ENCODE data around the gene CLBA1.

CLBA1 gene

GRCh38 chr14:105010106-105010505 lies 24.5 kb downstream of the CLBA1 start:
- H3K9ac ChIP-seq (ENCODE audit: low read depth, low read length), result no peak overlapping the region
- no peaks in the 10 kb centered on the region for H3K9me3 ChIP-seq (ENCODE audit: insufficient read depth, low read depth, low read length)
- H3K4me3 ChIP-seq (ENCODE audit: low read length), result no peak overlapping the region
- no peak overlapping the region for H3K27ac ChIP-seq (ENCODE audit: low read length)
- peaks cover 5% of the 10 kb centered on the region; the same call in 1 of the 2 replicates for H3K4me1 ChIP-seq (ENCODE audit: insufficient read depth, low read length)
- peaks cover 46% of the 10 kb centered on the region for H3K36me3 ChIP-seq (ENCODE audit: insufficient read depth, low read depth, low read length)
- no peaks in the 10 kb centered on the region for H3K27me3 ChIP-seq (ENCODE audit: insufficient read depth, low read length)

GRCh38 chr14:105010891-105011291 lies 25.3 kb downstream of the CLBA1 start:
- Histone ChIP-seq H3K27ac (ENCODE audit: low read length) (no peak overlapping the region), H3K9ac (ENCODE audit: low read depth, low read length) (no peak overlapping the region), H3K27me3 (ENCODE audit: insufficient read depth, low read length) (no peaks in the 10 kb centered on the region), H3K9me3 (ENCODE audit: insufficient read depth, low read depth, low read length) (no peaks in the 10 kb centered on the region), H3K4me1 (ENCODE audit: insufficient read depth, low read length) (peaks cover 10% of the 10 kb centered on the region; the same call in 1 of the 2 replicates), H3K36me3 (ENCODE audit: insufficient read depth, low read depth, low read length) (peaks cover 48% of the 10 kb centered on the region), H3K4me3 (ENCODE audit: low read length) (no peak overlapping the region)

- Histone ChIP-seq H3K9ac (ENCODE audit: low read depth, low read length) (no peak overlapping the region), H3K9me3 (ENCODE audit: insufficient read depth, low read depth, low read length) (no peaks in the 10 kb centered on the region), H3K27me3 (ENCODE audit: insufficient read depth, low read length) (no peaks in the 10 kb centered on the region), H3K4me3 (ENCODE audit: low read length) (no peak overlapping the region), H3K36me3 (ENCODE audit: insufficient read depth, low read depth, low read length) (peaks cover 53% of the 10 kb centered on the region), H3K27ac (ENCODE audit: low read length) (no peak overlapping the region), H3K4me1 (ENCODE audit: insufficient read depth, low read length) (peaks cover 13% of the 10 kb centered on the region)
Observed at GRCh38 chr14:105011312-105011990, 25.9 kb downstream of the CLBA1 start.

- Histone ChIP-seq H3K27me3 (ENCODE audit: insufficient read depth, low read length) (no peaks in the 10 kb centered on the region), H3K27ac (ENCODE audit: low read length) (no peak overlapping the region), H3K4me1 (ENCODE audit: insufficient read depth, low read length) (peaks cover 18% of the 10 kb centered on the region), H3K4me3 (ENCODE audit: low read length) (no peak overlapping the region), H3K36me3 (ENCODE audit: insufficient read depth, low read depth, low read length) (peaks cover 53% of the 10 kb centered on the region), H3K9me3 (ENCODE audit: insufficient read depth, low read depth, low read length) (no peaks in the 10 kb centered on the region), H3K9ac (ENCODE audit: low read depth, low read length) (no peak overlapping the region)
Observed at GRCh38 chr14:105012171-105012985, 26.8 kb downstream of the CLBA1 start.

- Histone ChIP-seq H3K9ac (ENCODE audit: low read depth, low read length) (no peak overlapping the region), H3K27me3 (ENCODE audit: insufficient read depth, low read length) (no peaks in the 10 kb centered on the region), H3K36me3 (ENCODE audit: insufficient read depth, low read depth, low read length) (peaks cover 54% of the 10 kb centered on the region), H3K4me1 (ENCODE audit: insufficient read depth, low read length) (peaks cover 22% of the 10 kb centered on the region), H3K27ac (ENCODE audit: low read length) (no peak overlapping the region), H3K9me3 (ENCODE audit: insufficient read depth, low read depth, low read length) (no peaks in the 10 kb centered on the region), H3K4me3 (ENCODE audit: low read length) (no peak overlapping the region)
Observed at GRCh38 chr14:105013150-105013785, 27.7 kb downstream of the CLBA1 start.

GRCh38 chr14:105014032-105014431 lies 28.4 kb downstream of the CLBA1 start:
- Histone ChIP-seq H3K9ac (ENCODE audit: low read depth, low read length) (no peak overlapping the region), H3K27ac (ENCODE audit: low read length) (no peak overlapping the region), H3K4me3 (ENCODE audit: low read length) (no peak overlapping the region), H3K9me3 (ENCODE audit: insufficient read depth, low read depth, low read length) (no peaks in the 10 kb centered on the region), H3K4me1 (ENCODE audit: insufficient read depth, low read length) (peaks cover 24% of the 10 kb centered on the region), H3K27me3 (ENCODE audit: insufficient read depth, low read length) (no peaks in the 10 kb centered on the region), H3K36me3 (ENCODE audit: insufficient read depth, low read depth, low read length) (peaks cover 51% of the 10 kb centered on the region)

- Histone ChIP-seq H3K9ac (ENCODE audit: low read depth, low read length) (no peak overlapping the region), H3K36me3 (ENCODE audit: insufficient read depth, low read depth, low read length) (peaks cover 45% of the 10 kb centered on the region), H3K27me3 (ENCODE audit: insufficient read depth, low read length) (no peaks in the 10 kb centered on the region), H3K27ac (ENCODE audit: low read length) (no peak overlapping the region), H3K4me1 (ENCODE audit: insufficient read depth, low read length) (peaks cover 29% of the 10 kb centered on the region), H3K4me3 (ENCODE audit: low read length) (peak overlapping the region; percentile 32; the same call in 1 of the 2 replicates), H3K9me3 (ENCODE audit: insufficient read depth, low read depth, low read length) (no peaks in the 10 kb centered on the region)
Observed at GRCh38 chr14:105014631-105015030, 29.0 kb downstream of the CLBA1 start.

- Histone ChIP-seq H3K27me3 (ENCODE audit: insufficient read depth, low read length) (no peaks in the 10 kb centered on the region), H3K4me1 (ENCODE audit: insufficient read depth, low read length) (peaks cover 29% of the 10 kb centered on the region), H3K4me3 (ENCODE audit: low read length) (peak overlapping the region; percentile 32; the same call in 1 of the 2 replicates), H3K9ac (ENCODE audit: low read depth, low read length) (no peak overlapping the region), H3K27ac (ENCODE audit: low read length) (no peak overlapping the region), H3K36me3 (ENCODE audit: insufficient read depth, low read depth, low read length) (peaks cover 39% of the 10 kb centered on the region), H3K9me3 (ENCODE audit: insufficient read depth, low read depth, low read length) (no peaks in the 10 kb centered on the region)
Observed at GRCh38 chr14:105015242-105015641, 29.7 kb downstream of the CLBA1 start.

GRCh38 chr14:105015905-105016304 lies 30.3 kb downstream of the CLBA1 start:
- Histone ChIP-seq H3K27me3 (ENCODE audit: insufficient read depth, low read length) (no peaks in the 10 kb centered on the region), H3K4me3 (ENCODE audit: low read length) (no peak overlapping the region), H3K36me3 (ENCODE audit: insufficient read depth, low read depth, low read length) (peaks cover 32% of the 10 kb centered on the region), H3K9me3 (ENCODE audit: insufficient read depth, low read depth, low read length) (no peaks in the 10 kb centered on the region), H3K9ac (ENCODE audit: low read depth, low read length) (no peak overlapping the region), H3K27ac (ENCODE audit: low read length) (no peak overlapping the region), H3K4me1 (ENCODE audit: insufficient read depth, low read length) (peaks cover 29% of the 10 kb centered on the region)

GRCh38 chr14:105018414-105018813 lies 32.8 kb downstream of the CLBA1 start:
- Histone ChIP-seq H3K4me3 (ENCODE audit: low read length) (0 out of 2 replicates have a peak overlapping the region, but pooled peaks have one; percentile 9), H3K27me3 (ENCODE audit: insufficient read depth, low read length) (no peaks in the 10 kb centered on the region), H3K4me1 (ENCODE audit: insufficient read depth, low read length) (peaks cover 34% of the 10 kb centered on the region), H3K36me3 (ENCODE audit: insufficient read depth, low read depth, low read length) (peaks cover 20% of the 10 kb centered on the region), H3K27ac (ENCODE audit: low read length) (no peak overlapping the region), H3K9me3 (ENCODE audit: insufficient read depth, low read depth, low read length) (no peaks in the 10 kb centered on the region), H3K9ac (ENCODE audit: low read depth, low read length) (no peak overlapping the region)

GRCh38 chr14:105019861-105020814 lies 34.5 kb downstream of the CLBA1 start:
- H3K9me3 ChIP-seq (ENCODE audit: insufficient read depth, low read depth, low read length), result no peaks in the 10 kb centered on the region
- H3K36me3 ChIP-seq (ENCODE audit: insufficient read depth, low read depth, low read length), result peaks cover 20% of the 10 kb centered on the region

More at GRCh38 chr14:105019861-105020814, 34.5 kb downstream of the CLBA1 start:
- Histone ChIP-seq H3K27ac (ENCODE audit: low read length) (peak overlapping the region; percentile 46), H3K4me3 (ENCODE audit: low read length) (peak overlapping the region; percentile 89), H3K4me1 (ENCODE audit: insufficient read depth, low read length) (peaks cover 29% of the 10 kb centered on the region), H3K27me3 (ENCODE audit: insufficient read depth, low read length) (no peaks in the 10 kb centered on the region), H3K9ac (ENCODE audit: low read depth, low read length) (peak overlapping the region; percentile 89)

All from iPS-20b (cell line).